OCI-LY7 (cell line): Measurements from ENCODE around the gene WNT5A. TPM values are rescaled to one million over a fixed set of nuclear protein-coding genes. Genes with fewer than 3 reads are reported as not detected.

ENCODE experiments used
- BruUV-seq: library from RNA; stranded (reverse); fragments of 400-500 nt; replicated peaks from 2 replicates; lab custom pipeline; 2021; lab: Mats Ljungman, UMichigan
- CTCF ChIA-PET: fragments of 300-600 bp; sonication (Branson Sonifier 250); formaldehyde crosslinking; loops from one replicate; lab custom pipeline; 2022; ENCODE audit warnings: antibody characterized with exemption; ENCODE audit not compliant: unreplicated experiment; lab: Charles Lee
- POLR2A ChIA-PET: fragments of 300-600 bp; sonication (Branson Sonifier 250); formaldehyde crosslinking; loops from one replicate; lab custom pipeline; 2022; ENCODE audit warnings: antibody characterized with exemption; lab: Charles Lee
- DNase-seq: peaks from one replicate; pipeline ENCODE4 v3.0.0-alpha.2; 2015; ENCODE audit warnings: low spot score
- H2AFZ ChIP-seq: fragments of 200-600 bp; sonication (generic), shearing (Covaris generic); 2 replicates; pipeline ENCODE4 v1.6.1; 2014; ENCODE audit warnings: mild to moderate bottlenecking, antibody characterized with exemption, low read length, moderate library complexity
- H3K27ac ChIP-seq: fragments of 200-600 bp; sonication (generic); 2 replicates; pipeline ENCODE4 v1.5.1; 2014; ENCODE audit warnings: mixed run types, low read depth, mild to moderate bottlenecking, moderate library complexity, low read length, inconsistent platforms; ENCODE audit not compliant: poor library complexity, severe bottlenecking
- H3K36me3 ChIP-seq: fragments of 200-600 bp; sonication (generic); 2 replicates; pipeline ENCODE4 v1.6.1; 2014; ENCODE audit warnings: mild to moderate bottlenecking, antibody characterized with exemption, low read length, moderate library complexity, mixed read lengths; ENCODE audit not compliant: insufficient read depth
- H3K4me1 ChIP-seq: fragments of 200-600 bp; sonication (generic); 2 replicates; pipeline ENCODE4 v1.5.1; 2014; ENCODE audit warnings: mild to moderate bottlenecking, low read length; ENCODE audit not compliant: insufficient read depth, poor library complexity, severe bottlenecking
- H3K4me2 ChIP-seq: fragments of 200-600 bp; sonication (generic); 2 replicates; pipeline ENCODE4 v1.6.1; 2014; ENCODE audit warnings: mild to moderate bottlenecking, low read length
- H3K4me3 ChIP-seq: fragments of 200-600 bp; sonication (generic); 2 replicates; pipeline ENCODE4 v1.5.1; 2014; ENCODE audit warnings: mild to moderate bottlenecking, low read depth, low read length; ENCODE audit not compliant: poor library complexity, severe bottlenecking
- H3K79me2 ChIP-seq: fragments of 200-600 bp; sonication (generic); 2 replicates; pipeline ENCODE4 v1.6.1; 2016; ENCODE audit warnings: low read depth, mild to moderate bottlenecking, low read length, moderate library complexity, mixed read lengths; ENCODE audit not compliant: insufficient read depth
- H3K9me2 ChIP-seq: fragments of 200-600 bp; sonication (generic); 2 replicates; pipeline ENCODE4 v1.6.1; 2016; ENCODE audit warnings: mild to moderate bottlenecking, low read length, mixed read lengths; ENCODE audit not compliant: insufficient read depth
- H3K9me3 ChIP-seq: fragments of 200-600 bp; sonication (generic); 2 replicates; pipeline ENCODE4 v1.6.1; 2014; ENCODE audit warnings: mild to moderate bottlenecking, mixed run types, low read length, mixed read lengths
- H4K20me1 ChIP-seq: fragments of 200-600 bp; sonication (generic); 2 replicates; pipeline ENCODE4 v1.6.1; 2014; ENCODE audit warnings: mild to moderate bottlenecking, antibody characterized with exemption, low read length, moderate library complexity, mixed read lengths; ENCODE audit not compliant: insufficient read depth
- EZH2phosphoT487 ChIP-seq: fragments of 200-600 bp; sonication (generic); IDR thresholded peaks from 2 replicates; pipeline ENCODE4 v1.6.1; 2018; ENCODE audit warnings: low read depth, borderline replicate concordance, mild to moderate bottlenecking, mixed run types, antibody characterized with exemption, low read length, moderate library complexity, mixed read lengths
- intact Hi-C: fragments of 100-400 bp; cut with micrococcal nuclease; formaldehyde crosslinking; loops from one replicate; pipeline ENCODE4 v1.10.0; 2022; ENCODE audit not compliant: unreplicated experiment
- total RNA-seq, 2 experiments: library from RNA; depleted of rRNA in 1 of 2; stranded (reverse); fragments of >200 nt in 1 of 2; shearing (Covaris generic) in 1 of 2; gene quantifications; 2 replicates each; pipeline ENCODE4 v1.2.3, GENCODE V29; 2014 to 2022
- TF ChIP-seq, protein P1 (sequence below): fragments of 200-600 bp; sonication (generic); conservative IDR thresholded peaks from 2 replicates; pipeline ENCODE4 v1.5.1; 2014; ENCODE audit warnings: mild to moderate bottlenecking, antibody characterized with exemption, low read length, moderate library complexity, mixed read lengths

The WNT5A gene
- total RNA-seq, 2 experiments from 2014 or later, result 4.6 to 18.1 TPM

DNA sequence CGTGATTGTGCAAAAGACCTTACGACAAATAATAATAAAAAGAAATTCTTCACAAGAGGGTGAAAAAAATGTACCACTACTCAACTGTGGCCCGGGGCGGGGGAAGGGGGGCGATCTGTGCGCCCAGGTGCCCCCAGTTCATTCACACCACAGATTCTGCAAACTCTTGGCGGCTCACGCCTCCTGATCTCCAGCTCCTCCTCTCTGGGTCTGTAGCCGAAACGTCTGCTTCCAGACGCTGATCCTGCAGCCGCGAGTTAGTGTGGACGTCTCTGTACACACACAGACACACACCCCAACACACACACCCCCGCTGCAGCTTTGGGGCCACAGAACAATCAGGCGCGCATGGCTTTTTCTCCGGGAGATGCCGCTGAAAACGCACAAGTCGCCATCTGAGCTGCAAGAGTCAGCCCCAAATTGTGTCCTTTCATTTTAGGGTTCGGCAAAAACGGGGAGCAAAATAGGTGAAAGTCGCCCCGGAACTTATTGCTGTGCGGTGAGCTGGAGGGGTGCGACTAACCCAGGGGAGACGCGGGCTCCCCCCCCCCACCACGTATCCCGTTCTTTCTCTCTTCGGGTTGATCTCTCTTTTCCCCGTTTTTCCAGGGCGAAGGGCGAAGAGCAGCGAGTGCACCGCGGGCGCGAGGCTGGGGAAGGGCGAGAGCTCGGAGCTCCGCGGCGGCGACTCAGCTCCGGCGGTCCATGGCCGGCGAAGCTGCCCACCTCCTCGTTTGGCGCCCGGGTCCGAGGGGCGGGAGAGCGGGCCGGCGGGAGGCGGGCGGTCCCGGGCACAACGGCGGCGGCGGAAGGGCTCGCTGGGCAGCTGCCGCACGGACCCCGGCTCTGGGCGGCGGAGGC, 505 bp upstream of the WNT5A start:
- H4K20me1 ChIP-seq, result no peaks in the 10 kb centered on the region
- peak overlapping the region; percentile 89 for H2AFZ ChIP-seq
- ChIA-PET POLR2A (interaction anchor here (0.5 to 2.7 kb wide), 11 partner anchors 69 to 1195 kb away, joined by 3 to 14 read pairs (median 4); no protein-coding TSS in a partner anchor), CTCF (interaction anchor here (0.6 to 0.9 kb wide), 2 partner anchors 203 to 611 kb away, joined by 3 to 4 read pairs; no protein-coding TSS in a partner anchor)
- TF ChIP-seq, protein P1, sequence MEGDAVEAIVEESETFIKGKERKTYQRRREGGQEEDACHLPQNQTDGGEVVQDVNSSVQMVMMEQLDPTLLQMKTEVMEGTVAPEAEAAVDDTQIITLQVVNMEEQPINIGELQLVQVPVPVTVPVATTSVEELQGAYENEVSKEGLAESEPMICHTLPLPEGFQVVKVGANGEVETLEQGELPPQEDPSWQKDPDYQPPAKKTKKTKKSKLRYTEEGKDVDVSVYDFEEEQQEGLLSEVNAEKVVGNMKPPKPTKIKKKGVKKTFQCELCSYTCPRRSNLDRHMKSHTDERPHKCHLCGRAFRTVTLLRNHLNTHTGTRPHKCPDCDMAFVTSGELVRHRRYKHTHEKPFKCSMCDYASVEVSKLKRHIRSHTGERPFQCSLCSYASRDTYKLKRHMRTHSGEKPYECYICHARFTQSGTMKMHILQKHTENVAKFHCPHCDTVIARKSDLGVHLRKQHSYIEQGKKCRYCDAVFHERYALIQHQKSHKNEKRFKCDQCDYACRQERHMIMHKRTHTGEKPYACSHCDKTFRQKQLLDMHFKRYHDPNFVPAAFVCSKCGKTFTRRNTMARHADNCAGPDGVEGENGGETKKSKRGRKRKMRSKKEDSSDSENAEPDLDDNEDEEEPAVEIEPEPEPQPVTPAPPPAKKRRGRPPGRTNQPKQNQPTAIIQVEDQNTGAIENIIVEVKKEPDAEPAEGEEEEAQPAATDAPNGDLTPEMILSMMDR, result no peak
- no peak for TF ChIP-seq EZH2phosphoT487
- BruUV-seq, result no TSS peak
- H3K27ac ChIP-seq, result peak overlapping the region; percentile 62
- no peaks in the 10 kb centered on the region for H3K79me2 ChIP-seq
- peak overlapping the region; percentile 91 for H3K4me2 ChIP-seq
- H3K9me2 ChIP-seq, result no peaks in the 10 kb centered on the region
- peak overlapping the region; percentile 87 for H3K4me3 ChIP-seq
- DNase-seq, result peak; percentile 53
- peaks cover 19% of the 10 kb centered on the region for H3K4me1 ChIP-seq
- no peaks in the 10 kb centered on the region for H3K36me3 ChIP-seq
- intact Hi-C loops, result loop anchor here (2.0 to 10.0 kb wide), 6 partner anchors 57 to 1070 kb away; partner anchors contain the start of gene CCDC66
- H3K9me3 ChIP-seq, result no peaks in the 10 kb centered on the region

DNA sequence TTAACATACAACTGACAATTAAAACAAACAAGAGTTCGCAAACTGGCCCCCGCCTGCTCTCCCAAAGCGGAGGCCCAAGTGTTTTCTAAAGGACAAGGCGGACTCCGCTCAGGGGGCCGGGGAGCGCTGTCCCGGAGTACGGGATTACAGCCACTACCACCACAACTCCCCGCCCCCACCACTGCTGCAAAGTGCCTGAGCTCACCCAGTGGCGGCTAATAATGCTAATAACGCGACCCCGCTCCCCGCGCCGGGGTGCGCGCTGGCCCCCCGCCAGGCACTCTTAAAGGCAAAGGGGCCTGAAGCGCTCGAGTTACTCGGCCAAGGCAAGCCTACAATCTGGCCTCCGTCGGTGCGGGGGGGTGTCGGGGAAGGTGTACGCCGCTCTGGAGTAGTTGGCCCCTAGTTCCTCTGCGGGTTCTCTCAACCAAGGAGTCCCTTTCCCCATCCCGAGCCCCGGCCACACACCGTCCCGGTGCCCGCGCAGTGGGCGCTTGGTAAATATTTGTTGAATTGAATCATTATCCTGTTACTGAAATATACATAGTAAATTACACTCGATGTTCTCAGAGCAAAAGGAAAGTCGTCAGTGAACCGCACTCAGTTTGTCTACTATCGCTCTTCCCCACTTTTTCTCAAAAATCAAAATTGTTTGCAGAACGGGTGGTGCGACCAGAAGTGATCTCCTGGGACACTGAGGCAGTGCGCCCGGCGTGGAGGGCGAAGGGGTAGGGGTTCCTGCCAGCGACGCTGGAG, 827 bp downstream of the WNT5A start:
- Histone ChIP-seq H3K4me1 (peaks cover 19% of the 10 kb centered on the region), H3K9me3 (no peaks in the 10 kb centered on the region), H3K79me2 (no peaks in the 10 kb centered on the region), H3K9me2 (no peaks in the 10 kb centered on the region), H2AFZ (peak overlapping the region; percentile 89), H3K36me3 (no peaks in the 10 kb centered on the region), H3K27ac (peak overlapping the region; percentile 62), H3K4me2 (peak overlapping the region; percentile 91), H4K20me1 (no peaks in the 10 kb centered on the region), H3K4me3 (peak overlapping the region; percentile 87)
- CTCF ChIA-PET, result no interaction called here
- BruUV-seq, result TSS peak; percentile 55
- peak; percentile 57 for DNase-seq
- TF ChIP-seq, protein P1, result no peak
- TF ChIP-seq EZH2phosphoT487, result no peak
- POLR2A ChIA-PET, result interaction anchor here (0.7 to 2.7 kb wide), 7 partner anchors 69 to 665 kb away, joined by 3 to 14 read pairs (median 7); no protein-coding TSS in a partner anchor
- intact Hi-C loops, result loop anchor here (2.0 to 10.0 kb wide), 6 partner anchors 59 to 1071 kb away; partner anchors contain the start of gene CCDC66
